ENCODE results near the gene F2RL3.

The F2RL3 gene

GRCh38 chr19:16888629-16889365 is at the start of gene F2RL3:
F2RL3 (plus strand) TSS chr19:16888999; CDS start chr19:16889190, 191 bp downstream.
- TF ChIP-seq GATA1 (IDR thresholded peaks at IDR 0.05; ENCODE audit: low read depth, low read length) (no peak), POLR2A (IDR thresholded peaks at IDR 0.05; ENCODE audit: low read length) (no peak)
- peak; percentile 55 to 61 for DNase-seq

DNA sequence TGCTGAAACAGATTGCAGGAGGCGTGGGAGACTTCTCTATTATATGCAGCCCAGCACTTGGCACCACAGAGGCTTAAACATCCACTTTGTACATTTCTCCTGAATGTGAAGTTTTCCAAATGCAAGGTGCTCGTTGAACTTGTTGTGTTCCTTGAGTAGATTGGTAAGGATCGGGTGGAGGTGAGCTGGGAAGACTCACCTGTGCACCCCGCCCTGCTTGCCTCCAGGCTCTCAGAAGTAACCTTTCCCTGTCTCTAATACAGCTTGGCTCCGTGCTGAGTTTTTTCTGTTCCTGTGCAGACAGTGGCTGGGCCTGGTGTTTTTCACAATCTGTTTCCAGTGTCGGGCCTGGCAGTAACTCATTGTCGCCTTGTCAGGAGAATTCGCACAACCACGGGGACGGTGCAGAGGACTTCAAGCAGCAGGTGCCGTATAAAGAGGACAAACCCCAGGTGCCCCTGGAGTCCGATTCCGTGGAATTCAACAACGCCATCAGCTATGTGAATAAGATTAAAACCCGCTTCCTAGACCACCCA is 47.3 kb upstream of the F2RL3 start:
- no peak for DNase-seq

GRCh38 chr19:16846901-16847300 is 41.9 kb upstream of the F2RL3 start:
- TF ChIP-seq POLR2A (IDR thresholded peaks at IDR 0.05; ENCODE audit: low read length): no peak
- no peak for TF ChIP-seq GATA1 (IDR thresholded peaks at IDR 0.05; ENCODE audit: low read depth, low read length)
- DNase-seq: no peak

More for the DNA sequence above, 47.3 kb upstream of the F2RL3 start:
- TF ChIP-seq GATA1 (IDR thresholded peaks at IDR 0.05; ENCODE audit: low read depth, low read length): no peak
- no peak for TF ChIP-seq POLR2A (IDR thresholded peaks at IDR 0.05; ENCODE audit: low read length)

DNA sequence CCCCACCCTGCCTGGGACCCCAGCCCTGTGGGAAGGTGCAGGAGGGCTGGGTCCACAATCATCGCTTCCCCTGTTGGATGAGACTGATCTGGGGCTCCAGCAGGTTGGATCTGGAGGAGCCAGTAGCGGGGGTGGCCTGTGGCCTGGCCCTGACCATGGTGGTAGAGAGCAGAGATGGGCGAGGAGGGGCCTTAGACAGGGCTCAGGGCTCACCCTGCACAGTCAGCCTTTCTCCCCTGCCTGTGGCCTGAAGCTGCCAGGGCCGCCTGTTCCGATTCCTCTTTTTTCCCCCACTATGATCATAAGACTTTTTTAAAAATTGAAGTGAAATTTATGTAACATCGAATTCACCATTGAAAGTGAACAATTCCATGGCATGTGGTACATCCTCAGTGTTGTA is 41.4 kb upstream of the F2RL3 start:
- TF ChIP-seq POLR2A (IDR thresholded peaks at IDR 0.05; ENCODE audit: low read length): no peak
- TF ChIP-seq GATA1 (IDR thresholded peaks at IDR 0.05; ENCODE audit: low read depth, low read length): no peak
- no peak for DNase-seq

GRCh38 chr19:16849168-16849567 is 39.6 kb upstream of the F2RL3 start:
- no peak for DNase-seq
- TF ChIP-seq GATA1 (IDR thresholded peaks at IDR 0.05; ENCODE audit: low read depth, low read length) (no peak), POLR2A (IDR thresholded peaks at IDR 0.05; ENCODE audit: low read length) (no peak)

GRCh38 chr19:16850133-16850532 is 38.7 kb upstream of the F2RL3 start:
- DNase-seq: no peak
- TF ChIP-seq GATA1 (IDR thresholded peaks at IDR 0.05; ENCODE audit: low read depth, low read length) (no peak), POLR2A (IDR thresholded peaks at IDR 0.05; ENCODE audit: low read length) (no peak)

GRCh38 chr19:16851031-16851712 is 37.6 kb upstream of the F2RL3 start:
- DNase-seq: no peak
- TF ChIP-seq POLR2A (IDR thresholded peaks at IDR 0.05; ENCODE audit: low read length) (no peak), GATA1 (IDR thresholded peaks at IDR 0.05; ENCODE audit: low read depth, low read length) (no peak)

DNA sequence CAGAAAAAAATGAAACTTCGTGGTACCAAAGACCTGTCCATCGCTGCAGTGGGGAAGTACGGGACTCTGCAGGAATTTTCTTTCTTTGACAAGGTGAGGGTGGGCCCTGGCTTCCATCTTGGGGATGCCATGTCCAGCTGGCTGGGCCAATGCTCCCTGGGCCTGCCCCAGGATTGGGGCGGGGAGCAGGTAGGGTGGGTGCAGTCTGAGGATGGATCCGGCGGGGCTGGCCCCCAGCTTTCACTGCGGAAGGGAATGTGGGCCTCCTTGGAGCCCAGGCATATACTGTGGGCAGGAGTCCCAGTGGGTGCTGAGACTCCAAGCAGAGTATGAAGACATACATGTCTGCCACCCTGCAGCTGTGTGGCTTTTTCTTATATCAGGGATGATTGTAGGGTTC is 35.7 kb upstream of the F2RL3 start:
- TF ChIP-seq GATA1 (IDR thresholded peaks at IDR 0.05; ENCODE audit: low read depth, low read length) (no peak), POLR2A (IDR thresholded peaks at IDR 0.05; ENCODE audit: low read length) (no peak)
- no peak for DNase-seq

DNA sequence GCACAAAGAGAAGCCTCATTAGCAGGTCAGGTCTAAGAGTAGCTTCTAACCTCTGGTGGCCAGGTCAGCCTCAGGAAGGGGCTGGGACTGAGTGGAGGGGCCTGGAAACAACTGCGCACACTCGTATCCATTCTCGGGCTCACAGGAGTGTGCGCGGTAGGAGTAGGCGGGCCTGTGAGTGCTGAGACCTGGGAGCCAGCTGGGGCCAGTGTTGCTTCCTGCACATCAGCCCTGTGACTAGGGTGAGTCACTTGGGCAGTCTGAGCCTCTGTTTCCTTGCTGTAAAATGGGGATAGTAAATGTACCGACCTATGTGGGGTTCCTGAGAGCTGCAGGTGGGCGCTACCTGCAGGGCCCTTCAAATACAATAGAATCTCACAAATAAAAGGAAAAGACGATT is 32.7 kb upstream of the F2RL3 start:
- DNase-seq: no peak
- TF ChIP-seq GATA1 (IDR thresholded peaks at IDR 0.05; ENCODE audit: low read depth, low read length) (no peak), POLR2A (IDR thresholded peaks at IDR 0.05; ENCODE audit: low read length) (no peak)

DNA sequence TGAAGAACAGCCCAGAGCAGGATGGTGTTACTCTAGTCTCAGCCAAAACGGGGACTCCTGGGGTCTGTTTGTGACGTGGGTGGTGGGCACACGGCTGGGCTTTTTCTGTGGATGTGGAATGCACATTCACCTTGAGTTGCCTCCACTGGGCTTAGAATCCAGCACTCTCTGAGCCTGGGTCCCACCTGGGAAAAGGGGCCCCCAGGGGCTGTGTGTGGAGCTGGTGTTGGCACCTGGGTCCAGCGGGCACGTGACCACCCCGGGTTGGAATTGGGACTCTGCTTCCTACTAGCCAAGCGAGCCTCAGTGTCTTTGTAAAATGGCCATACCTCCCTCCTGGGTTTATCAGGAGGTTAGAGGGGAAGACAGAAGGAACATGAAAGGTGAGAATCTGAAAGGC is 29.2 kb upstream of the F2RL3 start:
- DNase-seq: no peak
- TF ChIP-seq POLR2A (IDR thresholded peaks at IDR 0.05; ENCODE audit: low read length) (no peak), GATA1 (IDR thresholded peaks at IDR 0.05; ENCODE audit: low read depth, low read length) (no peak)

DNA sequence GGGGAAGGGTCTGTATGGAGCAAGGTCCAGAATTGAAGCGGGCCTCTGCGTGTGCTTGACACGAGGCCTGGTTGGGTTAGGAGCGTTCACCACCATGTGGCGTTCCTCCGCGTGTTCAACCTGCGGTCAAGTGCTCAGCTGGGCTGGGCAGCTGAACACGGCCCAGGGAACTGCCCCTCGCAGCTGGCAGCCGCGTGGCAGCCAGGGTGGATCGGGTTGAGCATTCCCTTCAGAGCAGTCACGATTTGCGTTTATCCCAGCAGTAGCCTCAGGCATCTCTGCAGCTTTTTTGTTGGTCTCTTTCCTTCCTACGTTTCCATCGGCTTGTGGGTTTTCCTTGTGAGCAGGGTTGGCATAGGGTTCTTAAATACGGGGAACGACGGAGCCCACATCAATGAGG is 28.7 kb upstream of the F2RL3 start:
- no peak for DNase-seq
- no peak for TF ChIP-seq POLR2A (IDR thresholded peaks at IDR 0.05; ENCODE audit: low read length)
- TF ChIP-seq GATA1 (IDR thresholded peaks at IDR 0.05; ENCODE audit: low read depth, low read length): no peak

DNA sequence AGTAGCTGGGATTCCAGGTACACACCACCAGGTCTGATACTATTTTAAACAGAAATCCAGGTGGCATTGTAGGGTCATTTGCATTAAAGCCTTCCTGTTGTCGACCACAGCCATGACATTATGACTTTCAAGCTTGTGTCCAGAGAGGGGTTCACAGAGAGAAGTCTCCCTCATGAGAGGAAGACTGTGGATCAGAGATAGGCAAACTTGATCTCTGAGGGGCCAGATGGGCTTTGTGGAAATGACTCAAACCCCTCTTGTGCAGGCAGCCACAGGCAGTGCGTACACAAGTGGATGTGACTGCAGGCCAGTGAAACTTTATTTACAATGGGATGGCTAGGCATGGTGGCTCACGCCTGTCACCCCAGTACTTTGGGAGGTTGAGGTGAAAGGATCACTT is 27.8 kb upstream of the F2RL3 start:
- DNase-seq: no peak
- no peak for TF ChIP-seq POLR2A (IDR thresholded peaks at IDR 0.05; ENCODE audit: low read length)
- TF ChIP-seq GATA1 (IDR thresholded peaks at IDR 0.05; ENCODE audit: low read depth, low read length): no peak

DNA sequence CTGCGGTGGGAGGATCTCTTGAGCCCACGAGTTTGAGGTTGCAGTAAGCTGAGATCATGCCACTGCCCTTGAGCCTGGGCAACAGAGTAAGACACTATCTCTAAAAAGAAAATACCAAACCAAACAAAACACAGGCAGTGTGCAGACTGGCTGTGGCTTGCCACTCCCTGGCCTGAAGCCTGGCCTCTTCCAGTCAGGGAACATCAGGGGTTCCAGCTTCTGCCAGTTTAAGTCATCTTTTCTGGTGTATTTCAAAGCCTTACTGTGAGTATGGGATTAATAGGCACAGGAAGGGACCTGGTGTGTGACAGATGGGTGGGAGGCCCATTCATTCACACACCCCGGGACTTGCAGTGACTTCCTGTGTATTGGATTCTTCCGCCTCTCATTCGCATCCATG is 27.0 kb upstream of the F2RL3 start:
- no peak for DNase-seq
- TF ChIP-seq GATA1 (IDR thresholded peaks at IDR 0.05; ENCODE audit: low read depth, low read length) (no peak), POLR2A (IDR thresholded peaks at IDR 0.05; ENCODE audit: low read length) (no peak)

- TF ChIP-seq POLR2A (IDR thresholded peaks at IDR 0.05; ENCODE audit: low read length): no peak
- no peak for TF ChIP-seq GATA1 (IDR thresholded peaks at IDR 0.05; ENCODE audit: low read depth, low read length)
- no peak for DNase-seq
Observed at GRCh38 chr19:16862826-16863415, 25.9 kb upstream of the F2RL3 start.
